ENCODE measurements around the gene PNPO. TPM values are rescaled to one million over a fixed set of nuclear protein-coding genes. Genes with fewer than 3 reads are reported as not detected.

Gene PNPO
- total and polyA plus RNA-seq, 2 of the 13 experiments (the other 11 are each of a cell fraction or from before 2014, with no cell fraction given): 47.9 to 63.3 TPM

GRCh38 chr17:47969930-47970724 lies 28.8 kb downstream of the PNPO start:
- H4K20me1 ChIP-seq (ENCODE audit: insufficient read depth, low read length): no peaks in the 10 kb centered on the region
- in situ Hi-C loops (cut with HindIII; ENCODE audit: extremely low pct_ligation_motif_present, low pct_unique_long_range_greater_than_20kb) (no loop called here), intact Hi-C loops (cut with micrococcal nuclease; ENCODE audit: unreplicated experiment) (loop anchor here (1.0 to 2.0 kb wide), 4 partner anchors 13 to 129 kb away; partner anchors contain the start of genes PRR15L and SCRN2)
- H3K27ac ChIP-seq (ENCODE audit: extremely low read length, insufficient read depth, low read length): peak overlapping the region; percentile 1
- peak overlapping the region; percentile 82 for H2AFZ ChIP-seq (ENCODE audit: low read length)
- BruUV-seq (replicated peaks): no TSS peak
- CTCF ChIA-PET (ENCODE audit: low intra/inter-chr PET ratio, low total read pairs): interaction anchor here (0.9 to 2.1 kb wide), 6 partner anchors 21 to 129 kb away, joined by 5 to 54 read pairs (median 10); partner anchors contain the start of genes PNPO, SCRN2 and SP2
- ATAC-seq (peak; percentile 18), FAIRE-seq (no peak), DNase-seq (ENCODE audit: low spot score) (no peak)
- H3K9ac ChIP-seq (ENCODE audit: insufficient read depth, low read depth, low read length): peak overlapping the region; percentile 60
- WGBS (ENCODE audit: low lambda C conversion rate): 11% methylated on average over 15 of the region's 15 CpGs
- POLR2A ChIA-PET: interaction anchor here (0.6 to 9.9 kb wide), 31 partner anchors 14 to 321 kb away, joined by 3 to 267 read pairs (median 4); partner anchors contain the start of genes LRRC46, MRPL10, NFE2L1 and PNPO
- H3K36me3 ChIP-seq (replicated peaks in 1 of 2; ENCODE audit: control insufficient read depth in 1 of 2, insufficient read depth in 2 of 2, low read length in 2 of 2): peaks cover 9 to 19% of the 10 kb centered on the region in 2 experiments
- H3K79me2 ChIP-seq (ENCODE audit: insufficient read depth, low read length): peaks cover 17% of the 10 kb centered on the region
- H3K27me3 ChIP-seq (ENCODE audit: control insufficient read depth in 1 of 2, insufficient read depth in 2 of 2, low read length in 2 of 2): no peaks in the 10 kb centered on the region; a peak in 1 of 5 replicates
- H3K4me2 ChIP-seq (ENCODE audit: low read depth, low read length): peak overlapping the region; percentile 94
- H3K9me3 ChIP-seq (ENCODE audit: low read length): no peaks in the 10 kb centered on the region
- H3K4me1 ChIP-seq (ENCODE audit: insufficient read depth, low read length): peaks cover 59% of the 10 kb centered on the region
- peak overlapping the region; percentile 50 to 92 (median 64) for H3K4me3 ChIP-seq (replicated peaks in 1 of 3; ENCODE audit: insufficient read depth in 1 of 3, low read depth in 2 of 3, low read length in 3 of 3)
- TF ChIP-seq ZNF609 (CRISPR knock-in tag; IDR thresholded peaks at IDR 0.05; ENCODE audit: borderline replicate concordance): no peak
- 0 out of 2 replicates have a peak, but pooled peaks have one; percentile 72 for TF ChIP-seq DNMT1 (CRISPR knock-in tag; IDR thresholded peaks at IDR 0.05)
- TF ChIP-seq ZNF549 (CRISPR knock-in tag; IDR thresholded peaks at IDR 0.05): no peak
- TF ChIP-seq ZFP1 (CRISPR knock-in tag; IDR thresholded peaks at IDR 0.05): no peak
- no peak for TF ChIP-seq ZBTB14 (CRISPR knock-in tag; IDR thresholded peaks at IDR 0.05)
- no peak for TF ChIP-seq CC2D1A (CRISPR knock-in tag; IDR thresholded peaks at IDR 0.05)
- TF ChIP-seq SAP130 (CRISPR knock-in tag; IDR thresholded peaks at IDR 0.05; ENCODE audit: low read depth): no peak
- no peak for TF ChIP-seq RFXAP (CRISPR knock-in tag; IDR thresholded peaks at IDR 0.05; ENCODE audit: borderline replicate concordance)
- TF ChIP-seq AGO2 (optimal IDR thresholded peaks at IDR 0.05; ENCODE audit: low read depth, low read length): no peak
- no peak for TF ChIP-seq ZNF670 (CRISPR knock-in tag; IDR thresholded peaks at IDR 0.05; ENCODE audit: borderline replicate concordance)
- no peak for TF ChIP-seq HNF1A (IDR thresholded peaks at IDR 0.05; ENCODE audit: low read depth)
- no peak for TF ChIP-seq HNF1A (CRISPR knock-in tag; IDR thresholded peaks at IDR 0.05; ENCODE audit: borderline replicate concordance)
- TF ChIP-seq CHD4 (IDR thresholded peaks at IDR 0.05; ENCODE audit: borderline replicate concordance, low read length): 0 out of 2 replicates have a peak, but pooled peaks have one; percentile 6
